NOMO-1 (cell line): ENCODE measurements around the gene RBM28.

Experiments
- DNase-seq, 2 experiments: peaks; one replicate each; lab custom pipeline; 2025; ENCODE audit not compliant: unreplicated experiment in 2 of 2; lab: John Stamatoyannopoulos, UW

Gene RBM28

GRCh38 chr7:128343554-128344430 is at the start of gene RBM28:
TSS of gene RBM28 (minus strand) at chr7:128343908. CDS start at chr7:128343793, 115 bp downstream.
- peak; percentile 70 to 78 for DNase-seq

GRCh38 chr7:128392446-128393327 is 49.0 kb upstream of the RBM28 start:
- DNase-seq: no peak

GRCh38 chr7:128391805-128392204 is 48.1 kb upstream of the RBM28 start:
- no peak for DNase-seq

- DNase-seq: no peak
Observed at GRCh38 chr7:128390871-128391565, 47.3 kb upstream of the RBM28 start.

- DNase-seq: no peak
Observed at GRCh38 chr7:128389618-128390329, 46.1 kb upstream of the RBM28 start.

GRCh38 chr7:128389085-128389617 is 45.4 kb upstream of the RBM28 start:
- no peak for DNase-seq

GRCh38 chr7:128388145-128388485 is 44.4 kb upstream of the RBM28 start:
- no peak for DNase-seq

GRCh38 chr7:128387216-128388144 is 43.8 kb upstream of the RBM28 start:
- DNase-seq: peak in 1 of 2 experiments; percentile 32

- DNase-seq: no peak
Observed at GRCh38 chr7:128385988-128386925, 42.5 kb upstream of the RBM28 start.

GRCh38 chr7:128384726-128385125 is 41.0 kb upstream of the RBM28 start:
- no peak for DNase-seq

- DNase-seq: no peak
Observed at GRCh38 chr7:128383776-128384175, 40.1 kb upstream of the RBM28 start.

GRCh38 chr7:128381161-128381821 is 37.6 kb upstream of the RBM28 start:
- peak in 1 of 2 experiments; percentile 13 for DNase-seq

GRCh38 chr7:128380483-128381106 is 36.9 kb upstream of the RBM28 start:
- DNase-seq: no peak

- DNase-seq: no peak
Observed at GRCh38 chr7:128379900-128380479, 36.3 kb upstream of the RBM28 start.

GRCh38 chr7:128378637-128379036 is 34.9 kb upstream of the RBM28 start:
- DNase-seq: no peak

- DNase-seq: no peak
Observed at GRCh38 chr7:128376077-128376476, 32.4 kb upstream of the RBM28 start.

GRCh38 chr7:128374041-128374440 is 30.3 kb upstream of the RBM28 start:
- DNase-seq: no peak
